ENCODE measurements around the gene MAGIX.

The MAGIX gene

GRCh38 chrX:49212209-49212608, 49.7 kb downstream of the MAGIX start:
- H3K27ac ChIP-seq, result no peak overlapping the region
- TF ChIP-seq ZFX (IDR thresholded peaks at IDR 0.05) (no peak), CTCF (conservative IDR thresholded peaks at IDR 0.05) (no peak)

- TF ChIP-seq CTCF (conservative IDR thresholded peaks at IDR 0.05) (no peak), ZFX (IDR thresholded peaks at IDR 0.05) (no peak)
- no peak overlapping the region for H3K27ac ChIP-seq
Measured at GRCh38 chrX:49212861-49213260, 50.3 kb downstream of the MAGIX start.

- TF ChIP-seq ZFX (IDR thresholded peaks at IDR 0.05) (no peak), CTCF (conservative IDR thresholded peaks at IDR 0.05) (no peak)
- H3K27ac ChIP-seq, result no peak overlapping the region
Measured at GRCh38 chrX:49214416-49214815, 51.9 kb downstream of the MAGIX start.

- TF ChIP-seq ZFX (IDR thresholded peaks at IDR 0.05) (no peak), CTCF (conservative IDR thresholded peaks at IDR 0.05) (no peak)
- H3K27ac ChIP-seq, result no peak overlapping the region
Measured at GRCh38 chrX:49214996-49215526, 52.5 kb downstream of the MAGIX start.
